Right renal pelvis (tissue), 4 donors: ENCODE data around the gene CELA1. TPM values are rescaled to one million over a fixed set of nuclear protein-coding genes. Genes with fewer than 3 reads are reported as not detected.

Source experiments
- DNase-seq, 4 donors: peaks; one replicate each; pipeline ENCODE4 v3.0.0-alpha.2; 2013; ENCODE audit warnings: low read depth in 4 of 4, low spot score in 3 of 4, missing footprints in 1 of 4
- polyA plus RNA-seq, 4 donors: library from polyadenylated mRNA; unstranded; fragments of 120-200 nt; gene quantifications; one replicate each; pipeline ENCODE4 v1.2.1, GENCODE V29; 2013; ENCODE audit not compliant: insufficient read length in 4 of 4

CELA1 gene
- polyA plus RNA-seq, result not detected

DNA sequence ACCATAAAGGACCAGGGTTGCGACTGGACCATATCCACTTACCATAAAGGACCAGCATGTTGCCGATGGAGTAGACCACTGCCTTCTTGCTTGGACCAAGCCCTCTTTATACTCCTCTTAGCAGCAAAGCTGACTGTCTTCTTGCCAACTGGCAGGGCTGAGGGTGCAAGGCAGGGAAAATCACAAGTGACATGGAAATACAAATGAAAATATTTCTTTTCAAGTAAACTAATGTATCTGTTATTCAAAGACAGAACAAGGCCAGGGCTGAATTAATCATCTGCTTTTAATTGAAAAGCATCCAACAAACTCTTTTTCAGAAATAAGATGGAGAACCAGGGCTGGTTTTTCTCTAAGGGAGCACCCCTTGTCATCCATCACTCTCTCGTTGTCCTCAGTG, at the start of gene CELA1:
TSS of gene CELA1 (minus strand) at position 99 of the 400 bp plus-strand sequence. CDS start at position 58, 41 bp downstream.
- no peak for DNase-seq

DNA sequence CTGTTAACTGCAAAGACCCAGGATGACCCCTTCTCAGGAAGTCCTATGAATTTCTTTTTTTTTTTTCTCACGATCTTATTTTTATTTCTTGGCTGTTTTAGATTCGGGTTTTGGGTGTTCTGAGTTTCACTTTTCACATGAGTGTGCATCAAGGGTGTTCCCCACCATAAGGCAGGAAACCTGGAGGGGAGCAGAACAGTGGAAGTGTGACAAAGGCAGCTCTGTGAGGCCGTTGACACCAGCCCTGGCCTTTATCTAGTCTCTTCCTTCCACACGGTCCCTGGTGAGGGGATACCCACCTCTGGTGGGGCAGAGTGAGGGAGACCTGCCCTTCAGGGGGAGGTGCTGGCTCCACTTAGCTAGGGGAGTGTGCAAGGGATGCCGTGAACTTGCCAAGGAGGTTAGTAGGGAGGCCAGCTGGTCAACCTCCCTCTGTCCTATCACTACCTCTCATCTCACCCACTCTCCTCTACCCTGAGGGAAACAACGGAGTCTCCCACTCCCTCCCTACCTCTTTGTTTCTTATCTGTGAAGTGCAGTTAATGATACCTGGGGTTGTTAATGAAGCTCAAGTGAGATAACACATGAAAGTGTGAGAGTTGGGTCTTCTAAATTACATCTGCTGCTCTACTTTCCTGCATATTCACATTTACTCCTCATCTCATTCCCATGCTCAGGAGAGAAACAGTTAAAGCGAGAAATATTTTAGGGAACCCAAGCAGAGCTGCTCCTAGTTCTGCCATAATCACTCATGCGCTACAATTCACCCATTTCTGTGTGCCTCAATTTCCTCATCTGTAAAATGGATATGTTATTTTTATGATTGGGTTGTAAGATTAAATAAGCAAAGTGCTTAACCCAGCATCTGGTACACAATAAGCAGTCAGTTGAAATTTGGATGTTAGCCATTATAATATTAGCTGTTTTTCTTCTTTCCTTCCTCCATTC, 49.1 kb upstream of the CELA1 start:
- DNase-seq, result no peak

DNA sequence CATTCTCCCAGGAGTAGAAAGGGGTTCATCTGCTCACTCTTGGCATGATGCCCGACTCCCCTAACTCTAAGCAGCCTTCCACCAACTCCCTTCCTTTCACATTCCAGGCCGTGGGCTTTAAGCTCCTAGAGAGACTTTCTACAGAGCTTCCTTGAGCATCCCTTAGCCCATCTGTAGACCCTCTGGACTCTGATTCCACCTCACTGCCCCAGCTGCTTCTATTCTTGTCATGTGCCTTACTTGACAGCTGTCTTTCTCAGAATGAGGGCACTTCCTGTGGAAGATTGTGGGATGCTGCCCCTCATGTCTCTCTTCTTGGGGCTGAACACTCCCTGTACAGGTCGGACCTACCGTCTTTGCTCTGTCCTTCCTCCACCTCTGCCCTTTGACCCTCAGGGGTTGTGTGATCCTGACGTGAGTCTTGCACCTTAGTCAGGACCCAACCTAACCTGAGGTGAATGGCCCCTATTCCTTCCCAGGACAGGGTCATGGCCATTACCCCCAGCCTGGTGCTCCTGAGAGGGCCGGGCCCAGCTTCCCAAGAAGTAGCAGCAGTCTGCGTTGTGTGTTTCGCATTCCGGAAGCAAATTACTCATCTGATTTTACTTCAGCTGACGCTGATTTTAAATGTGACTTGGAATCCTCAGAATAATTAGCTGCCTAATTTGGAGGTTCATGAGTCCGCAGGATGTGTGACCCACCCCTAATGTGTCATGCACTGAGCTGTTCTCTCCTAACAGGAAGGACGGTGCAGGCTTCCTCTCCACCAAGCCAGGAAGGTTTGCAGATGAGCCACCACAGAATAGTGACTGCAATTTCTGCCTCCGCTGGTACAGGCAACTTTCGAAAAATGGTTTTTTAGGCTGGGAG, 47.4 kb upstream of the CELA1 start:
- DNase-seq, result no peak

DNA sequence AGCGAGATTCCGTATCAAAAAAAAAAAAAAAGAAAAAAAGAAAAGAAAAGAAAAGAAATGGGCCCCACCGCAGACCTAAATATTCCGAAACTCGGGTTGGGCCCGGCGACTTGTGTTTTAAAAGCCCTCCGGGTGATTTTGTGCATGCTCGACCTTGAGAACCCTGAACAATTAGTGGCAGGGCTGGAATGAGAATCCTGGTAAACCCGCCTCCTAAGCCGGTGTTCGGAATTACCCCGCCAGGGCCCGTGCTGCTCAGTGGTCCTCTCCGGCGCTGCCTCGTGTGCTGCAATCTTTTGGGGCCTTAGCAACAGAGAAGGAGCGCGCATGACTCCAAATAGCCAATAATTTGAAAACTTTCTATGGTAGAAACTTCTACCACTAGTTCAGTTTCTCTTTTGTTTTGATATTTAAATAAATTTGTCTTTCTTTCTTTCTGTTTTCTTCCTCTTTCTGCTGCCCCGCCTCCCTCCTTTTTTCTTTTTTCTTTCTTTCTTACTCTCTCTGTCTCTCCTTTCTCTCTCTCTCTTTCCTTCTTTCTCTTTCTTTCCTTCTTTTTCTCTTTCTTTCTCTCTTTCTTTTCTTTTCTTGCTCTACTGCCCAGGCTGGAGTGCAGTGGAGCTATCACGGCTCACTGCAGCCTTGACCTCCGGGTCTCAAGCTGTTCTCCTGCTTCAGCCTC, 46.2 kb upstream of the CELA1 start:
- no peak for DNase-seq

DNA sequence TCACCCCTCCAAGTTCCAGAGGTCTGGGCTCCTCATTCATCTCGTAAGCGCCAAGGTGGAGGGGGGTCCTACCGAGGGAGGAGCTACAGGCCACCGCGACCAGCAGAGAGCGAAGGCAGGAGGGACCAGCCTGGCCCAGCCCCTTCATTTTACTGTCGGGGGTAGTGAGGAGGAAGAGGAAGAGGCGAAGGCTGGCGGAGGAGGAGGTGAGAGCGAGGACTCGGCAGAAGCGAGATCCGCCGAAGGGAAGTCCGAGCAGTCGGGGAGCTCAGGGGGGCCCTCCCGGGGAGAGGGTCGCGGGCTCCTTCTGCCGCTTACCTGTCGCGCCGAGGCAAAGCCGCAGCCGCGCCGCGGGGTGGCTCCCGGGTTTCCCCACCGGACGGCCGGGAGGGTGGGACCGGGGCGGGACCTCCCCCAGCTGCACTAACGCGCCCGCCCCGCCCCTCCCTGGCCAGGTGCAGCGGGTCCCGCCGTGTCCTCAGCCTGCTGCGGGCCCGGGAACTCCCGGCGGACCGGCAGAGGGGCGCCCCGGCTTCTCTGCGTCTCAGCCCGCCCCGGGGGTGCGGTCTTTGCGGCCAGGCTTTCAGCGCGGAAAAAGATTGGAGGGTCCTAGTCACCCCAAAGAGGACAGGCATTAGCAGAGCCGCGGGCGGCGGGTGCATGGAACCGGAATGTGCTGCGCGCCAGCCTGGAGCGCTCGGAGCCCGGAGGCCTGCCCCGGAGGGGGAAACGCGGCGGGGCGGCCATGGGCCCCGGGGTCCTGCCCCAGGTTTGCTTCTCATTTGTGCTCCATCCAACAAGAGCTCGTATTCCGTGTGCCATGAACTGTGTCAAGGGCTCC, 45.0 kb upstream of the CELA1 start, which contains the start of gene GALNT6:
TSS of gene GALNT6 (minus strand) at position 124 of the 841 bp plus-strand sequence. CDS start 11,625 bp downstream, outside the sequence.
- no peak for DNase-seq

DNA sequence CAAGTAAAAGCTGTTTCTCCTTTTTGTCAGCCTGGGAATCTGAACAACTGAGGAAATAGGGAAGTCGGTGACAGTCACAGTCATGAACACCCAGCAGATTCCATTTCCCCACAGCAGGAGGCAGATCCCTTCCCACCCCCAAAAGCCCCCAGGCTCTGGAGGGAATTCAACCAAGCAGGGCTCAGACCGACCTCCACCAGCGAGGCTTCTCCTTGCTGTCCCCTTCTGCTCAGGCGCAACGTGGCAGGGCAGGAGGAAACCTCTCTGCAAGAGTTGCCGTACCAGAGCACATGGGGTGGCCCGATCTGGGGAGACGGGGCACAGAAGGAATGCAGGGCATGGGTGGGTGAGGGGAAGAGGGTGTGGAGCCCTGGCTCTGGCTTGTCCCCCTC, 44.4 kb upstream of the CELA1 start:
- no peak for DNase-seq

DNA sequence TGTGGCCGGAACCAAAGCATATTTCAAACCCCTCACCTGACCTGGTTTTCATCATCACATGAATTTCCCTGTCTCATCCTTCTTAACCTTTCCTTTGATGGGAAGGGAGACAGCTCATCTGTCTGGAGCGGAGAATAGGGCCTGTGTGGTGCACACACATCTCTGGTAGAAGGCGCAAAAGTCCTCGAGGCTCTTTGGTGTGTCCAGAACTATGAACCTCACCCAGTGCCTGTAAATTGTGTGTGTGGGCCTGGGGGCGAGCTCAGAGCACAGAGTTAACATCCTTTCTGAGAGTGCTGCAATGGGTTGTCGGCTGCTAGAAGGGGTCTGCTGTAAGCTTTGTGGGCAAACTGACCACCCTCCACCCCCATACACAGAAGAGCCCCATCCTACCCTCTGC, 44.0 kb upstream of the CELA1 start:
- DNase-seq, result no peak

DNA sequence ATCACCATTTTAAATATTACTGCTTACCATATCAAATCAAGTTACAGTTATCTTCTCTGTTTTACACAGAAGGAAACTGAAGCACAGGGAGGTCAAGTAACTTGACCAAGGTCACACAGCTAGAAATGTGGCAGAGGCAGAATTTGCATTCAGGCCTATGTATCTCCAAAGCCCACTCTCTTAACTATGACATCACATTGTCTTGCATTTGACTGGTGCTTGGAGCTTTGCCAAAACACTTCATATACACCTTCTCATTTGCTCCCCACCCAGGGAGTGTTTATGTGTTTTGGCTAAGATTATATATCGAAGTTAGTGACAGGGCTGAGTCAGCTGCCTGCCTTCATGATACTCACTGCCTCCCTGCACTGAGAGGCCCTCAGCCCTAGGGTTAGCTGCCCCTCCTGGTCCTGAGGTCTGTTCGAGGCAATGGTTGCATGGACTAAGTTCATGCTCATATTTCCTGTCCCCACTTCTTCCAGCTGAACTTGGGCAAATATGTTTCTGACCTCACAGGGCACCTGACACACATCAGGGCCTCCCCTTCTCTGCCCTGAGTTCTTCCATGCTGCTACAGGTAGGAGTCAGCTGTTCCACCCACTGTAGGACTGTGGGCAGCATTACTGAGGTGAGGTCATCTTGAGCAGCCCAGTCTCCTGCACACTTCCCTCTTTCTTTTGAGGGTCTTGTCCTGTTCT, 43.0 kb upstream of the CELA1 start:
- no peak for DNase-seq

DNA sequence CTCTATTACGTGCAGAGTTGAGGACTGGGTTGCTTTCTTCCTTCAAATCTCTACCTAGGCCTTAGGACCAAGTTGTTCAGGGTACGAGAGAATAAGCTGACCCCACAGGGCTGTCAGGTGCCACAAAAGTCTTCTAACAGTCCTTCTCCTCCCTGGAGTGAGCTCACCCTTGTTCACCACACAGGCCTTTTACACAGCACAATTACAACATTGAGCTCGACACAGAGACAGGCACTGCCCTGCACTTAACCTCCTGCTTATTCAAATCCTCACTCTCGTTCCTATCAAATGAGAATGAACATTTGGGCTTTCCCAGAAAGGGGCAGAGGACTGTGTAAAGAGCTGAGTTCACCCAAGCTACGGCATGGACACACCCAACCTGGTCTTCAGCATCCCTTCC, 42.4 kb upstream of the CELA1 start:
- DNase-seq, result no peak

DNA sequence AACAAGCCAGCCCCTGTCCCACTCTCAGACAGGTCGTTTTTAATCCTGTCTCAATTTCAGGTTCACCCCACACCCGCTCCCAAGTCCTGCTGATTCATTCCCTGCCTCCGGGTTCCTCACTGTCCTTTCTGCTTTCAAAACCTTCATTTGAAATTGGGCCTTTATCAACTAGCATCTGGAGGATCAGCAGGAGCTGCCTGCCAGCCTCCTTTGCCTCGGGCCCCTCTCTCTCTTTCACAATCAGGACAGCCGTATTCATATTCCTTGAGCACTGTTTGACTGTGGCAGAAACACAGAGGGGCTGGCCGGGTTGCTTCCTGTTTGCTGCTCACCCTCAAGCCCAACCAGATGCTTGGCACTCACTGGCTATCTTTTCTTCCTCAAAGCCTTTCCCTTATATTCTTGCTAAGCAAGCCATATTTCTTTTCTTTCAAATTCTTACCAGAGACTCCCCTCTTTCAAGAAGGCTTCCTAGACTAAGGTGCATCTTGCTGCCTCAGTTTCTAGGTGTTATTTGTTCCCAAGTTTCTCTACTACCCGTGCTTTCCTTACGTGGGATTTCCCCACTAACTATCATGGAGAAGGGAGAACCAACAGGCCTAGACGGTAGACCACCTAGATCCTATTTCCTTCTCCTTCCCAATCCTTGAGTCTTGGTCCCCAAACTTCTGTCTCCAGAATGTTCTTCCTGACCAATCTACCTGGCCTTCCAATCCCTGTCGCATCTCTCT, 41.8 kb upstream of the CELA1 start:
- DNase-seq, result no peak

DNA sequence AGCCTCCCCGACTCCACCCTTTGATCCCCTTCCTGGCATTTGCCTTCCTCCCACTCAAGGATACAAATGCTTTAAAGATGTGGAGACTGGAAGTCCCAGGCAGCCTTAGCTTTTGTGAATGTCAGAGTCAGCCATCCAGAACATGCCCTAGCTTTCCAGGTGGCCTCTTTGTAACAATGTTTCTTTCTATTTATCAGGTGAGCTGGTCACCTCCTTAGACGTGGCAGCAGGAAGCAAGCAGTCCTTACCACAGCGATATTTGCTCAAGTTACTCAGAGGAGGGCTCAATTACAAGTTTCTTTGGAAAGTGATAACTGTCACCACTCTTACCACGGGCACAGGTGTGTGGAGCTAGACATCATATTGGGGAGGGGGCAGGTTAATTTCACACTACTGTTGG, 39.9 kb upstream of the CELA1 start:
- no peak for DNase-seq

DNA sequence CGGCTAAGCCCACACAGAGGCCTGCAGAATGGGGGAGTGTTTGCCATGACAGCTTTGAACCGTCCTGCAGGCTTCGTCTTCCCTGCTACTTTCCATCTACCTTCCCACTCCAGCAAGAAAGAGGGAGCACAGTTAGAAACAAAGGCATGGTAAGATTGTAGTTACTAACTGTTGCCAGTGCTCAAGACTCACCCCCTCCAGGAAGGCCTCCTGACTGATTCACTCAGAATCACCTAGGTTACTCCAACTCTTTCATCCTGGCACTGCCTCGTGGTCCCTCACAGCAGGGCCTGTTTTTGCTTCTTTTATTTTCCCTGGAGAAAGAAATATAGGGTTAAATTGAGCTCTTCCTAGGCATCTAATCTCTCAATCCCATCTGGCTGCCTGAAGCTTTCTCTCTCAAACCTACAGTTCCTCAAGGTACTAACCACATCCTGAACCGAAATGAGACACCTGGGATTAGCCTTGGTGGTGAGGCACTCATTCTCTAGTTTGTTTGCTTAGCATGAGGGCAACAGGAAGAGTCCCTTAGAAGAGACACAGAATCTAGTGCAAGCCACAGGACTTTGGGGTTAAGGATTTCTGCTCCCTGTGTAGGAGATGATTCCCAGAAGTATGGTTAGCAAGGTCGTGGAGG, 36.9 kb upstream of the CELA1 start:
- no peak for DNase-seq

DNA sequence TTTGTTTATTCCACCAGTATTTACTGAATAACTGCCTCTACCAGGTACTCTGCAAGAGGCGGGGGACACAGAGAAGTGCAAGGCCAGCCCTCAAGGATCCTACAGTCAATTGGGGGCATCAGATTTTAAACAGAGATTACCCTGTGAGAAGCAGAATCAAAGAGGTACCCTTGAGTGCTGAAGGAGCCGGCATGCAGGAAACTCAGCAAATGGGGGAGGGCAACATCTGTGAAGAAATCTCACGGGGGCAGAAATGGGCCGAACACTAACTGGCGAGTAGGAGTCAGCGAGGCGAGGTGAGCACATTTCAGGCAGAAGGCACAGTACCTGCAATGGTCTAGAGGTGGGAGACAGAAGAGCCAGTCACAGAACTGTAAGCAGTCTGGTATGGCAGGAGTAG, 35.7 kb upstream of the CELA1 start:
- no peak for DNase-seq

DNA sequence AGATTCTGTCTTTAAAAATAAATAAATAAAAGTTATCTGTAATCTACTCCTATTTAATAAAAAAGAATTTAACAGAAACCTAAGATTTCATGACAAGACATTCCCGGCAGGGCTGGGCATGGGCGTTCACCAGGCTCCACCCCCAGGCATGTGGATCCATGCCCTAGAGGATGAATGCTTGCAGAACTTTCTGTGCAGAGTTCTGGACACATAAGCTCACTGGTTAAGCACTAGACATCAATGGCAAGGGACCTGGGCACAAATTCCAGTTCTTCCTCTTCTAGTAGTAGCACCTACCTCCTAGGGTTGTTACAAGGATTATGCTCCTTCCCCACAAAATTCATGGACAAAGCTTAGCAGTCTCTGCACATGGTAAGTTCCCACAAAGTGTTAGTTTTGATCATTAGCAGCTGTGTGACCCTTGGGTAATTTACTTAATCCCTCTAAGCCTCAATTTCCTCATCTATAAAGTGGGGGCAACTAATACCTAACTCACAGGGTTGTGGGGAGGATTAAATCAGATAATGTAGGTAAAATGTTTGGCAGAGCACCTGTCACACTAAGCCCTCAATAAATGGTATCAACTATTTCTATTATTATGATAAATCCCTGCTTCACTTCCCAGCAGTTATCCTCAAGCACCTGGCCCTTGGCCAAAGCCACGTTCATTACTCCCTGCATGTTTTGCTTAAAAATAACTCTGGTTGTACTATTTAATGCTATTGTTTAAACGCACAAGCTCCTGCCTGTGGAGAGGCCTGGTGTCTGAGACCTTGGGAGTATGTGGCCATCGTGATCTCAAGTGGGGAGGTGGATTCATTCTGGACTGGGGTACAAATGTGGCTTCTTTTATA, 35.0 kb upstream of the CELA1 start:
- DNase-seq, result no peak

DNA sequence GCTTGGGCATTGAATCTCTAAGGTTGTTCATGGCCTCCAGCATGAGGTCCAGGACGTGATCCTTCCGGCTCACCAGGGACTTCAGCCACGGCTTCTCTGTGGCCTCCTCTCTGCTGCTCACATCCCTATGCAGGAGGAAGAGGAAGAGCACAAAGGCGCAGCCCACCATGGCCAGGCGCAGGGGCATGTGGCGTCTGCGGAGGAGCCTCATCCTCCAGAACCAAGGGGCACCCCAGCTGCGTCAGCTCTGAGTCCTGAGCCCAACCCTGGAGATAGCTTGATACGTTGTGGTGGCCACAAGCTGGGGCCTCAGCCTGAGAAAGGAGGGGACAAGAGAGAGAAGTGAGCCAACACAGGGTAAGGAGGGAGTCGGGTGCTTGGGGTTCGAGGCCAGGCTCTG, 33.1 kb upstream of the CELA1 start:
- DNase-seq, result no peak

DNA sequence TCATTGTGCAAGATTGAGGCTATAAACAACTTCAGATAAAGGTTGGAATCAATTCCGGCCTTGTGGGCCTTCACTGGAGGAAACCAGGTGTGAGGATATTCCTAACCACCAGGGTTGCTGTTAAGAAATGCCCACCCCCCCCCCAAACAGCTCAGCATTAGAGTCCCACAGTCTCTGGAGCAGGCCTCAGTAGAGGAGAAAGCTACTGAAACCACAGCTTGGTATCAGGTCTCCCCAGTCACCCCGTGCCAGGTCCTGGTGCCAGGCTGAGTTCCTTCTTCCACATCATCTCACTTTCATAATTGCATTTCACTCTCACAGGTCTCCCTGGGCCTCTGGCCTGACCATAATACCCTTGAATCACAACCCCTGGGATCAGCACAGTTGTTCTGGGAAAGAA, 32.3 kb upstream of the CELA1 start:
- no peak for DNase-seq
